Cardiac fibroblast (primary cell): ENCODE measurements around the gene CATSPER1.
"Not testable (repeated sequence)": the region's sequence is repeated elsewhere in the genome, so short reads cannot be mapped to it uniquely, and the experiment has no call there.

Experiments
- DNase-seq, 2 donors: peaks; one replicate each; pipeline versions ENCODE4 v3.0.0 to v3.0.0-alpha.2; 2010; ENCODE audit warnings: low read depth in 2 of 2
- H3K4me3 ChIP-seq, 2 donors: replicated peaks in 1 of 2; 1 replicate in 1 of 2; 2 replicates in 1 of 2; pipeline ENCODE4 v1.5.1; 2011; ENCODE audit warnings: low read depth in 2 of 2, low read length in 2 of 2, mild to moderate bottlenecking in 2 of 2, moderate library complexity in 1 of 2
- TF ChIP-seq, protein P1 (sequence below): IDR thresholded peaks from one replicate; pipeline ENCODE4 v1.5.1; 2011; ENCODE audit warnings: low read depth, mild to moderate bottlenecking, low read length, inconsistent platforms

CATSPER1 gene

DNA sequence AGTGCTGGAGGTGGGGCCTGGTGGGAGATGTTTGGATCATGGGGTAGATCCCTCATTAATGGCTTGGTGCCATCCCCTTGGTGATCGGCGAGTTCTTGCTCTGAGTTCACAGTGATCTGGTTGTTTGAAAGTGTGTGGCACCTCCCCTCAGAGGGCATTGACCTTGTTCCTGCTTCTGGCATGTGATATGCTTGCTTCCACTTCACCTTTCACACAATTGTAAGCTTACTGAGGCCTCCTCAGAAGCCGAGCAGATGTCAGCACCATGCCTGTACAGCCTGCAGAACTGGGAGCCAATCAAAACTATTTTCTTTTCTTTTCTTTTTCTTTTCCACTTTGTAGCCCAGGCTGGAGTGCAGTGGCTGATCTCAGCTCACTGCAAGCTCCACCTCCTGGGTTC is 11.0 kb upstream of the CATSPER1 start:
- TF ChIP-seq, protein P1, sequence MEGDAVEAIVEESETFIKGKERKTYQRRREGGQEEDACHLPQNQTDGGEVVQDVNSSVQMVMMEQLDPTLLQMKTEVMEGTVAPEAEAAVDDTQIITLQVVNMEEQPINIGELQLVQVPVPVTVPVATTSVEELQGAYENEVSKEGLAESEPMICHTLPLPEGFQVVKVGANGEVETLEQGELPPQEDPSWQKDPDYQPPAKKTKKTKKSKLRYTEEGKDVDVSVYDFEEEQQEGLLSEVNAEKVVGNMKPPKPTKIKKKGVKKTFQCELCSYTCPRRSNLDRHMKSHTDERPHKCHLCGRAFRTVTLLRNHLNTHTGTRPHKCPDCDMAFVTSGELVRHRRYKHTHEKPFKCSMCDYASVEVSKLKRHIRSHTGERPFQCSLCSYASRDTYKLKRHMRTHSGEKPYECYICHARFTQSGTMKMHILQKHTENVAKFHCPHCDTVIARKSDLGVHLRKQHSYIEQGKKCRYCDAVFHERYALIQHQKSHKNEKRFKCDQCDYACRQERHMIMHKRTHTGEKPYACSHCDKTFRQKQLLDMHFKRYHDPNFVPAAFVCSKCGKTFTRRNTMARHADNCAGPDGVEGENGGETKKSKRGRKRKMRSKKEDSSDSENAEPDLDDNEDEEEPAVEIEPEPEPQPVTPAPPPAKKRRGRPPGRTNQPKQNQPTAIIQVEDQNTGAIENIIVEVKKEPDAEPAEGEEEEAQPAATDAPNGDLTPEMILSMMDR, result no peak
- no peak overlapping the region for H3K4me3 ChIP-seq
- no peak for DNase-seq

DNA sequence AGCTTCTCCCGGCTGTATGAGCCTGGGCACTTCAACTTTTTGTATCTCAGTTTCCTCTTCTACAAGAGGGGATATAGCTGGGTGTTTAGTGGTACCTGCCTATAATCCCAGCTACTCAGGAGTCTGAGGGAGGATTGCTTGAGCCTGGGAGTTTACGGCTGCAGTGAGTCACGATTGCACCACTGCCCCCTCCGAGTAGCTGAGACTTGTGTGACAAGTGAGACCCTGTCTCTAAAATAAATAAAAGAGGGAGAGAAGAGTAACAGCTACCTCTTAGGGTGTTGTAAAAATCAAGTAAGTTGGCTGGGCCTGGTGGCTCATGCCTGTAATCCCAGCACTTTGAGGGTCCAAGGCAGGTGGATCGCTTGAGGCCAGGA is 10.0 kb upstream of the CATSPER1 start:
- TF ChIP-seq, protein P1, result no peak
- DNase-seq, result no peak
- no peak overlapping the region for H3K4me3 ChIP-seq

DNA sequence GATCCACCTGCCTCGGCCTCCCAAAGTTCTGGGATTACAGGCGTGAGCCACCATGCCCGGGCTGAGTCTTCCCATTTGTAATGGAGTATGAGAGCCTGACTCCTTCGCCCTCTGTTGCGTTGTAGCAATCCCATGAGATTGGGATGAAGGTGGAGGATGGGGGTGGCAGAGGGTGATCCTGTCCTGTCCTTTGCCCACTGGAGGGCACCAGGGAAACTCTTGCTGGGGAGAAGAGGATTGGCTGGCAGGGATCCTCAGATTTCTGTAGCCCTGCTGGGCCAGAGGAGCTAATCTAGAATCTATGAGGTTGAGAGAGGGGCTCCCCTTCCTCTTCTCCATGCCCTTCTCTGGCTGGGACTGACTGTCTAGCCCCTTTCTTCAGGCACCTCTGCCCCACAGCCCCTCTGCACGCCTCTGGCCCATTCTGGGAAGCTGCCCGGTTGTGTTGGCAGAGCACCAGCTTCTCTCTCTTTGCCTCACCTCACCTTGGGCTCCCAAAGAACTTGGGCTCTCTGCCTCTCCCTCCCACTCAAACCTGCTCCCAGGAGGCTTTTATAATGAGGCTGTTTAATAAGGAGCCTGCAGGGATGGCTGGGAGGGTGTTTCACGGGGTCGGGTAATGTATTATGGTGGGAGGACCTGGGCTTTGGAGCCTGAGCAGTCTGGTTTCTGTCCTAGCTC is 9.5 kb upstream of the CATSPER1 start:
- no peak overlapping the region for H3K4me3 ChIP-seq
- TF ChIP-seq, protein P1, result no peak
- DNase-seq, result no peak

DNA sequence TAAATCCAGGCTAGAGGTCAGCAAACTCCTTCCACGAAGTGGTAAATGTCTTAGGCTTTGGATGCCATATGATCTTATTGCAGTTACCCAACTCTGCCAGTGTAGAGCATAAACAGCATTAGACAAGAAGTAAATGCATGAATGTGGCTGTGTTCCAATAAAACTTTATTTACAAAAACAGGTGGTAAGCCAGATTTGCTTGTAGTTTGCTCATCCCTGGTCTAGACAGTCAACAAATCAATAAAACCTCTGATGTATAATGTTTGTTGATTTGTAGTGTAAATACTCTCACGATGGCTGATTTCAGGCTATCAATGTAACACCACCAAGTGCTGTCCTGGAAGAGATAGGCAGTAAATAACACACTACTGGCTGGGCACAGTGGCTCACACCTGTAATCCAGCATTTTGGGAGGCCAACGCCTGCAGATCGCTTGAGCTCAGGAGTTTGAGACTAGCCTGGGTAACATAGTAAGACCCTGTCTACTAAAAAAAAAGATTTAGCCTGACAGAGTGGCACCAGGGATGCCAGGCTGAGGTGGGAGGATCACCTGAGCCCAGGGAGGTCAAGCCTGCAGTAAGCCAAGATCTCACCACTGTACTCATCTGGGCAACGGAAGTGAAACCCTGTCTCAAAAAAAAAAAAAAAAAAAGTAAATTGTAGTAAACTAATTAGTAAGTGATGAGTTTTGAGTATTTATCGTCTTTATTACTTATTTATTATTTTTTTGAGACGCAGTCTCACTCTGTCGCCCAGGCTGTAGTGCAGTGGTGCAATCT is 6.9 kb upstream of the CATSPER1 start:
- no peak overlapping the region for H3K4me3 ChIP-seq
- DNase-seq, result no peak
- TF ChIP-seq, protein P1, result no peak

DNA sequence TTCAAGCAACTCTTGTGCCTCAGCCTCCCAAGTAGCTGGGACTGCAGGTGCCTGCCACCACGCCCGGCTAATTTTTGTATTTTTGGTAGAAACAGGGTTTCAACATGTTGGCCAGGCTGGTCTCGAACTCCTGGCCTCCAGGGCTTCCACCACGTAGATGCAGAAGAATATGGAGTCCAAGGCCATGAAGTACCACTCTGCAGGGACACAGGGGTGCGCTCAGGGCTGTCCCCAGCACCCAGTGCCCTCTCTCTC is 3.2 kb downstream of the CATSPER1 start:
- DNase-seq, H3K4me3 ChIP-seq: not testable (repeated sequence)

DNA sequence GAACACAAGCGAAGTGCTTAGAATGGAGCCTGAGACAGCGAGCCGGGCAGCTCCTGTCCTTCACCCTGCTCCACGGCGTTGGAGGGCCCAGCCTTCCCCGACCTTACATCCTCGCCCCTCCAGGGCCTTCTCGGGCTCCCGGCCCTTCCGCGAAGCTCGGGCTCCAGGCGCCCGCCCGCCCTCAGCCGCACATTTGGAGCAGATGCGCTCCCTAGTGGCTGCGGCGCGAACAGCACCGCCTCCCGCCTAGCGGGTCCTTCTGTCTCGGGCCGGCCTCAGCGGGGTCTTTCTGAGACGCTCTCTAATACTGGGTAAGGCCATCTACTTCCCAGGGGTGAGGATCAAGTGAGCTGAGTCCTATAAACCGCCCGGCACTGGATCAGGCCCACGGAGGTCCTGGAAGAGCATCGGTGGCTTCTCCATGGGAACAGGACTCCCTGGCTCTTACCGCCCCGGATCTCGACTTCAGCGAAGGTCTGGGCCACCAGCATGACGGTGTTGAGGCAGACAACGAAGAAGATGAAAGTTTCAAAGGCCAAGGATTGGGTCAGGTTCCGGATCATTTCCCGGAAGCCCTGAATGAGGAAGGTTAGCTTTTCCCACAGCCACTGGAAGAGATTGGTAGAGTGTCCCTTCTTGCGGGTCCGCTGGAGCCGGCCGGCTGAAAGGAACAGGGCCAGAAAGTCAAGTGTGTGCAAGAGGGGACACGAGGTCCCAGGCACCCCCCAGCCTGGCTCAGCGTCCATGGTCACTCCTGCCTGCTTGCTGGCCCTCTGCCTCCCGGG is 3.7 kb downstream of the CATSPER1 start:
- peak; percentile 68 to 69 for DNase-seq
- H3K4me3 ChIP-seq, result peak overlapping the region in 1 of 2 donors; percentile 7
- TF ChIP-seq, protein P1, result peak; percentile 95
